Measurements from ENCODE around the gene PLCB4.

DNA sequence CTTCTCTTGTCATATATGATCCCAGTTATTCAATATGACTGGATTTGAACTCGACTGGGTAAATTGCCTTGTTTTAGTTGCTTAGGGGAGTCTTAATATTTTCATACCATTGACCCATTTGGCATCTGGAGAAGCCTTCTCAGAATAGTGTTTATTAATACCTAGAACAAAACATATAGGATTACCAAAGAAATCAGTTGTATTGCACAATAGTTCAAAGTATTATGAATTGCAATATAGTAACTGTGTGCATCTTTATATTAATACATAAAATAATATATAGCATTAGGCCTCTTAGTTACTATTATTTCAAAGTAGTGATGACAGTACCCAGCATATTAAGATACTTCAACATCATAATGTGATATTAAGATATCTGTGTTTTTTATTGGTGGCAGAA, 177.8 kb downstream of the PLCB4 start:
- TF ChIP-seq, protein P1, sequence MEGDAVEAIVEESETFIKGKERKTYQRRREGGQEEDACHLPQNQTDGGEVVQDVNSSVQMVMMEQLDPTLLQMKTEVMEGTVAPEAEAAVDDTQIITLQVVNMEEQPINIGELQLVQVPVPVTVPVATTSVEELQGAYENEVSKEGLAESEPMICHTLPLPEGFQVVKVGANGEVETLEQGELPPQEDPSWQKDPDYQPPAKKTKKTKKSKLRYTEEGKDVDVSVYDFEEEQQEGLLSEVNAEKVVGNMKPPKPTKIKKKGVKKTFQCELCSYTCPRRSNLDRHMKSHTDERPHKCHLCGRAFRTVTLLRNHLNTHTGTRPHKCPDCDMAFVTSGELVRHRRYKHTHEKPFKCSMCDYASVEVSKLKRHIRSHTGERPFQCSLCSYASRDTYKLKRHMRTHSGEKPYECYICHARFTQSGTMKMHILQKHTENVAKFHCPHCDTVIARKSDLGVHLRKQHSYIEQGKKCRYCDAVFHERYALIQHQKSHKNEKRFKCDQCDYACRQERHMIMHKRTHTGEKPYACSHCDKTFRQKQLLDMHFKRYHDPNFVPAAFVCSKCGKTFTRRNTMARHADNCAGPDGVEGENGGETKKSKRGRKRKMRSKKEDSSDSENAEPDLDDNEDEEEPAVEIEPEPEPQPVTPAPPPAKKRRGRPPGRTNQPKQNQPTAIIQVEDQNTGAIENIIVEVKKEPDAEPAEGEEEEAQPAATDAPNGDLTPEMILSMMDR (optimal IDR thresholded peaks at IDR 0.05 in 1 of 3, IDR thresholded peaks at IDR 0.05 in 1 of 3, conservative IDR thresholded peaks at IDR 0.05 in 1 of 3; ENCODE audit: extremely low read depth in 1 of 3, insufficient read depth in 2 of 3, low read length in 3 of 3): no peak
- no peak for TF ChIP-seq EZH2 (IDR thresholded peaks at IDR 0.05; ENCODE audit: low read length)
